HUDEP-2 (cell line): ENCODE data around the gene LHFPL6.

Source experiments
- DNase-seq, 76 experiments: peaks; one replicate each; lab custom pipeline; 2025; ENCODE audit not compliant: unreplicated experiment in 76 of 76; lab: John Stamatoyannopoulos, UW

The LHFPL6 gene

GRCh38 chr13:39397896-39398265 lies 205.1 kb downstream of the LHFPL6 start:
- DNase-seq: no peak

DNA sequence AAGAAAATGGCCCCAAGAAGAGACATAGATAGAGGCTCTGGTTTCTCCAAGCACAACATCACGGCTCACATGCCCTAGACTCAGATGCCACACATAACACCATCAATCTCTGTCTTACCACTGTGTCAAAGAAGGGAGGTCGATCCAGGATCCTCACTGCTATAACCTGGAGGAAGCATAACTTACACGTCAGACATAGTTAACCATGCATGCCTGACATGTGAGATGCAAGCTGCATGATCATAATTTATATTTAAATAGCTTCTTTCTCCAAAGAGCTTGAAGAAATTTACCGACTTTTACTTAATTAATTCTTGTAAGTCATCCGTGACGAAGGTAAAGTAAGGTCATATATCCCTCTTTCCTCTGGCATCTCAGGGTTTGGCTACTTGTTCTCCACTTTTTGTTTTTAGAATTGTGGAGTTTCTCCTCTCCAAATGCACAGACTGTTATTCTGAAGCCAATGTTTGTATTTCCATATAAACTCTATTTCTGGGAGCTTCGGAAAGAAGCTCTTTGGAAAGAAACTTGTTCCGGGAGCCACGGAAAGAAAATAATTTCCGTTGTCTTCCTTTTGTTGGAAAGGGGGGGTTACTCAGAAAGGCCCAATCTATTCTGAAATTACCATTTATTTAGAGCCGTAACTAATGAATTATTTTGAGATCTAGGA lies 205.6 kb downstream of the LHFPL6 start:
- DNase-seq: no peak

DNA sequence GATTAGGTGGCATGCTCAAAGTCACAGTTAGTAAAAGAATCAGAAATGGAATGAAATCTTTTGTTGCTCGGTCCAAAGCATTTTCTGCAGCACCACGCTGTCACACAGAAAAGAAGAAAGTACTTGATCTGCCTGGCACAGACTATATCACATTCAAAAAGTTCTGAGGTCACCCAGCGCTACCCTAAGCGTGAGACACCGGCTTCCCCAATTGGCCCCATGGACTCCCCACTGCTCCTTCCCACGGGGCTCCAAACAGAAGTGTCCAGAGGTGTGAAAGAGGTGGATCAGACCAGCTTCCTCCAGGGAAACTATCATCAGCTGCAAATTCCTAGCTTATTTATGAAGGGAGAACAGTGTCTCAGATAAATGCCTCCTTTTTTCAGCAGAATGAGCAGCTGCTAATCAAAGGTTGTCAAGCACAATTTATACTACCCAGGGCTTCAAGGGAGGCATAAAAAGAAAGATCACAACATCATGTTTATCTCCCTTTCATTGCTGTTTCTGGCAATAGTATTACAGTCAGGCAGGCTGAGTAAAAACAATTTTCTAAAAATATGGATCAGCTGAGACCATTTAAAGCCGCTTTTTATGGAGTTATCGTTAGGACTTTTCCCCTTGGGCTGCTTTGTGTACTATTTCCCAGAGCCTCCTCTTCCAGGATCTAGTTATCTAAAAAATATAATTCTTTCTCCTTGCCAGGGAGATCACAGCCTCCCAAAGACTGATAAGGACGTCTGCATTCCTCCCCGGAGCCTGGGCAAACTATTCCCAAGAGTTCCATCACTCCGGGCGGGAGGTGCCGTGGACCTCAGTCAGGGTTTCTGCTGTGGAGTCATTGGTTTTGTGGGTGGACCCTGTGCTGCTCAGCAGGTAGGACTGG lies 208.0 kb downstream of the LHFPL6 start:
- no peak for DNase-seq

- no peak for DNase-seq
Measured at GRCh38 chr13:39391761-39392160, 211.2 kb downstream of the LHFPL6 start.

- DNase-seq: no peak
Measured at GRCh38 chr13:39389013-39389412, 214.0 kb downstream of the LHFPL6 start.

DNA sequence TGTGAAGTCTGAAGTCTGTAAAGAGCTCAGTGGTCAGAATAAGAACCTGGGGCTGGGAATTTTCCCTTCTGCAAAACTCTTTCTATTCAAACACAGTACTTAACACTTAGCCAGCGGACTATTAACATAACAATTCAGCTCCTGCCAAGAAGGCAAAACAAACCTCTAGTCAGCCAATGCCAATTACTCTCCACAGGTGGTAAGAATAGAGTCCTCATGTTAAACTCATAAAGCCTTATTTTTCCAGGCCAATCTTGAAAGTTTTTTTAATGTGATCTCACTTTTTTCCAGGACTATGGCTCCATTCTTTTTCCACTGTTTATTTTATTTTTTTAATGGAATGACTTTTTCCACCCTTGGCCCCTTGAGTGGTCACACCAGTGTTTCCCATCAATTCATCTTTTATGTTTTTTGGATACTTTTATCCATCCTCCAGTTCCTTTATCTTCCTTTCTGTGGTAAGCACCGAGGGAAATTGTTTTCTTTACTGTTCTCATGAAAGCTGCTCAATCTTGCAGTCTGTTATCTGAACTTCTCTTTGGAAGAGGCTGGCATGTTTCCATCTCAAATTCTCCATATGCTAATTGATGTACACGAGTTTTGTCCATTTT lies 217.3 kb downstream of the LHFPL6 start:
- DNase-seq: no peak

DNA sequence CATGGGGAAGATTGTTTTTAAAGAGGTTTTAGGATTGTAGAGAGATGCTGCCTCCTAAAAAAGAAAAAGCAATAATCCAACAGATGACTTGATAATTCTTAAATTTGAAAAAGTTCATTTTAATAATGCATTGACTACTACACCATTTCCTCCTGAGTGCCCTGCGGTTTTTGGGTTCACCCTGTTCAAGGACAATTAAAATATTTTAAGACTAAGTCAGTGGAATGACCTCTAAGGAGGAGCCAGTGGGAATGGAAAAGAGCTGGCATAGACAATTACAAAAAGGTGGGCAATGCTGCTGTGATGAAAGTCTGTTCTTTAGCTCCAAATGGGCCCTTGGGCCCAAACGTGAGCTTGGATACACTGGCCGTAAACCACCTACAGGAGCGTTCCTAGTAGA lies 217.8 kb downstream of the LHFPL6 start:
- no peak for DNase-seq

GRCh38 chr13:39381456-39381855 lies 221.5 kb downstream of the LHFPL6 start:
- DNase-seq: no peak

DNA sequence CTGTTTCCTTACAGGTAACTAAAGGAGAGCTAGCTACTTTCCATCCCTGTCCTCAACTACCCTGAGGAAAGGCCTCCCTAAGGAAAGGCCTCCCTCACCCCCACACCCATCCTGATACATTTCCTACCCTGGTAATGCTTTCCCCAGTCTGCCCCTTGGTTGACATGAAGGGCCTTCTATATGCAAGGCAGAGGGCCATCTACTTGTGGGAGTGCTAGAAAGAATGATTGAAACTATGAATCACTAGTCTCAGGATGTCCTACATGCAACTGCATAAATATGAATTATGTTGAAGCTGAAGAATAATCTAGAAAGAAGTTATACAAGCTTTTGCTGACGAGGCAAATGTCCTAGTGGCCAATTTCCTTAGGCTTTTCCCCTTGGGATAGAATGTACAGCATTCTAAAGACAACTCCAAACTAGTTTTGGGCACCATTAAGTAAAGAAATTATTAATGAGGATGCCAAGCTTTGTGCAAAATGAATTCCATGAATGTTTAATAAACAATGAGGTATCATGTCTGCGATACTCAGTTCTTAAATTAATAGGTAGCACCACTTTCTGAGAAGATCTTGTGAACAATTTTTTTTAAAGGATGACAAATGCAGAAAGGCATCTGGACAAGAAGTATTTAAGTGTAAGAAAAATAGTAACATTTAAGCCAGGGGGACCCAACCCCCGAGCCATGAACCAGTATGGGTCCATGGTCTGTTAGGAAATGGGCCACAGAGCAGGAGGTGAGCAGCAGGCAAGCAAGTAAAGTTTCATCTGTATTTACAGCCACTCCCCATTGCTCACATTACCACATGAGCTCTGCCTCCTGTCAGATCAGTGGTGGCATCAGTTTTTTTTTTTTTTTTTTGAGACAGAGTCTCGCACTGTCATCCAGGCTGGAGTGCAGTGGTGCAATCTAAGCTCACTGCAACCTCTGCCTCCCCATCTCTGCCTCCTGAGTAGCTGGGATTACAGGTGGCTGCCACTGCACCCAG lies 223.0 kb downstream of the LHFPL6 start:
- peak in 3 of 76 experiments; percentile 6 to 23 (median 16) for DNase-seq

GRCh38 chr13:39379118-39379517 lies 223.9 kb downstream of the LHFPL6 start:
- DNase-seq: no peak

GRCh38 chr13:39378306-39378705 lies 224.7 kb downstream of the LHFPL6 start:
- peak in 52 of 76 experiments; percentile 4 to 59 (median 22) for DNase-seq

DNA sequence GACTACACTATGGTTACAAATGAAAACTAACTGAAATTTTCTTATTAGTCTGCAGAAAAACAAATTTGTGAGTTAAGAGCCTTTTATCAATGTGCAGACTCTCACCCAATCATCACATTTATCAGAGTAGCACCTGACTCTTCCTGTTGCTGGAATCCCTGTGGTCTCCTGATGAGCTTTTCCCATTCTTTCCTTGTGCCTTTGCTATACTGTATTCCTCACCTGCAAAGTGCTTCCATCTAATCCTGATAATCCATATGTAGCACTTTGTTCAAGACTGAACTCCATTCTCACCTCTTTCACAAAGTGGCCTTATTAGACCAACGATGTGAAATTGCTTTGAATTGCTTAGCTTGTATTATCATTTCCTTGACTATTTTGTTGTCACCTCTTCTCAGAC lies 225.3 kb downstream of the LHFPL6 start:
- DNase-seq: no peak

GRCh38 chr13:39376076-39376475 lies 226.9 kb downstream of the LHFPL6 start:
- DNase-seq: peak in 1 of 76 experiments; percentile 13

DNA sequence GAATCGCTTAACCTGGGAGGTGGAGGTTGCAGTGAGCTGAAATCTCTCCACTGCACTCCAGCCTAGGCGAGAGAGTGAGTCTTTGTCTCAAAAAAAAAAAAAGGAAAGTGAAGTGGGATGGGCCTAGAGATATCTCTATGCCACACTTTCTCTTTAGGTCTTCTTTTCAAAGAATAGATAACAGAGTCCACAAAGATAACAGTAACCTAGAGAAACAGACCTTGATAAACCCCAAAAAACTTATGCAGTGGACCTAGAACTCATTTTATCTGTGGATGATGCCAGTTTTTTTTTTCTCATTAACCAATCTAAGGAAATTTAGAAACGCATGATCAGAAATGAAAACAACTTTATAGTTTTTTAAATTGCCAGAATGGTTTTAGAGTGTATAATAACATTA lies 227.4 kb downstream of the LHFPL6 start:
- peak in 39 of 76 experiments; percentile 3 to 88 (median 54) for DNase-seq

DNA sequence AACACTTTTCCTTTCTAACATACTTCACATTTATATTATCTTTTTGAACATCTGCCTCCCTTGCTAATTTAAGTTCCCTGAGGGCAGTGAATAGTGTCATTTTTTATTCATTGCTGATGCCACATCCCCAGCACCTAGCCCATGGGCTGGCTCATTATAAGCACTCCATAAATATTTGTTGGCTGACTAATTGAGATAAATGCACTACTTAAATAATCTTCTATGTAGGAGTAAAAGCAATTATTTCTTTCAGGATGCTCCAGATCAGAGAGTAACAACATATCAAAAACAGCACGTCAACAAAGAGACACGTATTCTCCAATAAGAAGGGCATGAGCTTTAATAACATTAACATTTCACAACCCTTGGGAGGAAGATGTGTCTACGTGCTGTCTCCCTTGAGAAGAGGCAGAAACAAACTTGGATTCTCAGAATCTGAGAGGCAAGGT lies 228.2 kb downstream of the LHFPL6 start:
- peak in 4 of 76 experiments; percentile 1 to 20 (median 6) for DNase-seq

DNA sequence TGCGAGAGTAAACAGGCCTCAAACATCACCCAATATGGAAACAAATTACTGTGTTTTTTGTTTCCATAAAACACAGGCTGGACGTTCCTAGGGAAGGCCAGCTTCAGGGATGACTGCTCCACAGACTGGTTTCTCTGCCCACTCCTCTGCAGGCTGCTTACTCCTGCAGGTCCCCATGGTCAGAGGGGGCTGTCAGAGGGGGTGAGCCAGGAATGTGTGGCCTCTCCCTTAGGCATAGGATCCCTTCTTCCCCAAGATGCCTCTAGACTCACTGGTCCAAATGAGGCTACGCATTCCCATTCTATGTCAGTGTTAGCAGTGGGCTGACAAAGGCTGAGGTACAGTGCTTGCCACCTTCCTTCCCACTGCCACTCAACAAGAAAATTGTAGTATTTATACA lies 229.8 kb downstream of the LHFPL6 start:
- no peak for DNase-seq

GRCh38 chr13:39371706-39372105 lies 231.3 kb downstream of the LHFPL6 start:
- DNase-seq: no peak

- DNase-seq: no peak
Measured at GRCh38 chr13:39370554-39370953, 232.4 kb downstream of the LHFPL6 start.

DNA sequence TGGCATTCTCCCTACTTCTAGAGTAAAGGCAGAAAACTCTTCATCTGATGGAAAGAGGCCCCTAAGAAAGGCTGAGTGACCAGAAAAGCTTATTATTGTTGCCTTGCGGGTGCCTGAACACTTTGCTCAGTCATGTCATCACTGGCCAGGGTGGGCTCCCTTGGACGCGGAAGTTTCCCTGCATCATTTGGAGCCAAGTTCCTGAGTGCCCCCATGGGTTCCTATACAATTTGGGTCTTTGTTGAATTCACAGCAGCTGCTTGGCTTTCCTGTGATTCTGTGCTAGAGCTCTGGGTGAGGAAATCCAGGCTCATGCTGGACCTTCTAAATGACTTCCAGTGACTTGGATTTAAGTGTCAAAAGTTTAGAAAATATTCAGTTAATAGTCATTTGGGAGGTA lies 232.9 kb downstream of the LHFPL6 start:
- DNase-seq: no peak

DNA sequence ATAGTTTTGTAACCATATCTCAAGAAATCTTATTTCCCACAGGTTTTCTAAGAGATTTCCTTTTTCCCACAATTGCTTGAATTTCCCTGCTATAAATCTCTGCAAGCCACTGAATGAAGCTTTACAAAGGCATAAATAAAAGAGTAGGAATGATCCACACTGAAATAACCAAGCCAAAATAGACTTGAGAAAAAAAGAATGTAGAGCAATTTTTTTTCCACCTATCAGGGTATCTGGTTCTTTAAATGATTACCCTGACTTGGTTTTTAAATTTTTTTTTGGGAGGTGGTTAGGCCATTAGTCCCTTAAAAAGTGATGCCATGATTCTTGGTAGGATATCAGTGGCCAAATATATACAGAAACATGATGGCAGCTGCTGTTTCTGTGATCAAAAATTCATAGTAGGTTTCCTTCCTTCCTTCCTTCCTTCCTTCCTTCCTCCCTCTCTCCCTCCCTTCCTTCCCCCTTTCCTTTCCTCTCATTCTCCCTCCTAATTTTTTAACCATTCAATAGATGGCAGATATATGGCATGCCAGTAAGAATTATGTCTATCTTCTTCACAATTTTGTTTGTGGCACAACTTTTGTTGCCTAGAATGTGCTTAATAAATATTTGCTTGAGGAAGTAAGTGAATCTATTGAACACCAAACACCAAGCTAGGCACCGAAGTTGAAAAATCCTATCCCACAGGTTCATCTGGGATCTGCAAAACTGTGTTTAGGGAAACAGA lies 233.7 kb downstream of the LHFPL6 start:
- no peak for DNase-seq
